ENCODE data around the gene DGCR8.

GRCh38 chr22:20129747-20130014, 49.6 kb downstream of the DGCR8 start:
- TF ChIP-seq BHLHE40 (IDR thresholded peaks at IDR 0.05; ENCODE audit: low read depth, low read length) (no peak), CTCF (conservative IDR thresholded peaks at IDR 0.05; ENCODE audit: low read depth, low read length) (no peak), MXI1 (IDR thresholded peaks at IDR 0.05; ENCODE audit: borderline replicate concordance, low read depth, low read length) (no peak), RAD21 (IDR thresholded peaks at IDR 0.05; ENCODE audit: low read length) (no peak), RCOR1 (IDR thresholded peaks at IDR 0.05; ENCODE audit: insufficient replicate concordance, low read length) (no peak), POLR2A (IDR thresholded peaks at IDR 0.05; ENCODE audit: low read depth, low read length) (no peak), MAFK (IDR thresholded peaks at IDR 0.05; ENCODE audit: low read depth, low read length) (no peak), SMC3 (IDR thresholded peaks at IDR 0.05; ENCODE audit: low read depth, low read length) (no peak), RFX5 (IDR thresholded peaks at IDR 0.05; ENCODE audit: low read depth, low read length) (no peak), CEBPB (IDR thresholded peaks at IDR 0.05; ENCODE audit: low read depth, low read length) (no peak), MAZ (IDR thresholded peaks at IDR 0.05; ENCODE audit: borderline replicate concordance, low read depth, low read length) (no peak)
- TF ChIP-seq, protein P1, sequence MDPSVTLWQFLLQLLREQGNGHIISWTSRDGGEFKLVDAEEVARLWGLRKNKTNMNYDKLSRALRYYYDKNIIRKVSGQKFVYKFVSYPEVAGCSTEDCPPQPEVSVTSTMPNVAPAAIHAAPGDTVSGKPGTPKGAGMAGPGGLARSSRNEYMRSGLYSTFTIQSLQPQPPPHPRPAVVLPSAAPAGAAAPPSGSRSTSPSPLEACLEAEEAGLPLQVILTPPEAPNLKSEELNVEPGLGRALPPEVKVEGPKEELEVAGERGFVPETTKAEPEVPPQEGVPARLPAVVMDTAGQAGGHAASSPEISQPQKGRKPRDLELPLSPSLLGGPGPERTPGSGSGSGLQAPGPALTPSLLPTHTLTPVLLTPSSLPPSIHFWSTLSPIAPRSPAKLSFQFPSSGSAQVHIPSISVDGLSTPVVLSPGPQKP (IDR thresholded peaks at IDR 0.05; ENCODE audit: borderline replicate concordance, low read depth, low read length) = no peak
